Measurements from ENCODE around the gene DHPS.
"Not testable (repeated sequence)": the region's sequence is repeated elsewhere in the genome, so short reads cannot be mapped to it uniquely, and the experiment has no call there.

DHPS gene

GRCh38 chr19:12670159-12670928, 11.3 kb downstream of the DHPS start:
- no peak for DNase-seq

GRCh38 chr19:12669270-12670158, 12.2 kb downstream of the DHPS start:
- DNase-seq: peak; percentile 79 to 89

- peak; percentile 21 to 53 for DNase-seq
Measured at GRCh38 chr19:12668932-12669269, 12.8 kb downstream of the DHPS start.

- no peak for DNase-seq
Measured at GRCh38 chr19:12668346-12668745, 13.3 kb downstream of the DHPS start.

GRCh38 chr19:12667731-12668302, 13.9 kb downstream of the DHPS start:
- DNase-seq: peak; percentile 32 to 66

- peak; percentile 88 to 93 for DNase-seq
Measured at GRCh38 chr19:12666265-12667048, 15.2 kb downstream of the DHPS start, which contains the start of the genes MAN2B1 and WDR83. Gene MAN2B1, minus strand, starts transcription at chr19:12666742. Its CDS starts 41 bp downstream, at chr19:12666701. Gene WDR83, plus strand, starts transcription at chr19:12666807. Its CDS starts 2,984 bp downstream, at chr19:12669791.

- DNase-seq: peak; percentile 11 to 60
Measured at GRCh38 chr19:12665671-12666264, 15.9 kb downstream of the DHPS start.

GRCh38 chr19:12665281-12665573, 16.5 kb downstream of the DHPS start:
- peak; percentile 95 to 98 for DNase-seq

- DNase-seq: peak in 1 of 2 donors; percentile 13
Measured at GRCh38 chr19:12664406-12665280, 17.0 kb downstream of the DHPS start.

GRCh38 chr19:12660980-12661379, 20.7 kb downstream of the DHPS start:
- DNase-seq: no peak

GRCh38 chr19:12657966-12658365, 23.7 kb downstream of the DHPS start:
- DNase-seq: no peak

- no peak for DNase-seq
Measured at GRCh38 chr19:12656899-12657571, 24.6 kb downstream of the DHPS start.

- no peak for DNase-seq
Measured at GRCh38 chr19:12655546-12655945, 26.1 kb downstream of the DHPS start.

GRCh38 chr19:12652219-12652618, 29.5 kb downstream of the DHPS start:
- no peak for DNase-seq

GRCh38 chr19:12649941-12650340, 31.7 kb downstream of the DHPS start:
- no peak for DNase-seq

- no peak for DNase-seq
Measured at GRCh38 chr19:12648088-12648487, 33.6 kb downstream of the DHPS start.

- DNase-seq: peak; percentile 39 to 58
Measured at GRCh38 chr19:12647490-12648071, 34.1 kb downstream of the DHPS start.

- DNase-seq: no peak
Measured at GRCh38 chr19:12647047-12647446, 34.6 kb downstream of the DHPS start.

- no peak for DNase-seq
Measured at GRCh38 chr19:12646551-12646950, 35.1 kb downstream of the DHPS start.

GRCh38 chr19:12643716-12644115, 38.0 kb downstream of the DHPS start:
- DNase-seq: not testable (repeated sequence)

All from inflammatory macrophage (primary cell).